HCT116 (cell line): Measurements from ENCODE around the gene ASB10. TPM values are rescaled to one million over a fixed set of nuclear protein-coding genes. Genes with fewer than 3 reads are reported as not detected.

ENCODE experiments used
- ATAC-seq: fragments of 200-7000 bp; cut with Tn5 transposase; 2 replicates; pipeline ENCODE4 v1.9.1; 2020; ENCODE audit warnings: mild to moderate bottlenecking, moderate library complexity
- BruUV-seq: library from RNA; stranded (reverse); fragments of 400-500 nt; replicated peaks from 2 replicates; lab custom pipeline; 2021; lab: Mats Ljungman, UMichigan
- CTCF ChIA-PET: fragments of 300-600 bp; sonication (Branson Sonifier 250); formaldehyde crosslinking; loops from one replicate; lab custom pipeline; 2021; ENCODE audit warnings: antibody characterized with exemption; lab: Charles Lee
- POLR2A ChIA-PET: fragments of 300-600, 350-600 bp; sonication (Branson Sonifier 250); formaldehyde crosslinking; loops from one replicate; lab custom pipeline; 2021; ENCODE audit warnings: antibody characterized with exemption; lab: Charles Lee
- RAD21 ChIA-PET, 2 experiments: fragments of 300-600 bp; sonication (Branson Sonifier 250); formaldehyde crosslinking; loops; one replicate each; lab custom pipeline; 2023; ENCODE audit warnings: low total read pairs in 2 of 2; ENCODE audit not compliant: uncharacterized antibody in 2 of 2, unreplicated experiment in 2 of 2, low non-redundant PET in 1 of 2; lab: Charles Lee
- DNase-seq: peaks from one replicate; pipeline ENCODE4 v3.0.0-alpha.2; 2010; ENCODE audit warnings: low read depth, low spot score
- H2AFZ ChIP-seq: fragments of 200-600 bp; shearing (Covaris generic), sonication (generic); 2 replicates; pipeline ENCODE4 v1.6.1; 2017; ENCODE audit warnings: low read depth, mixed run types, mixed read lengths, antibody characterized with exemption, low read length; ENCODE audit not compliant: poor library complexity, severe bottlenecking
- H3K27ac ChIP-seq: 2 replicates; pipeline ENCODE4 v1.5.1; 2012; ENCODE audit warnings: low read depth, low read length
- H3K27me3 ChIP-seq: fragments of 200-600 bp; sonication (generic); 2 replicates; pipeline ENCODE4 v1.6.1; 2016; ENCODE audit warnings: mixed run types, low read length, mixed read lengths; ENCODE audit not compliant: insufficient read depth
- H3K36me3 ChIP-seq, 2 experiments: fragments of 200-500 bp in 1 of 2; fragments of 200-600 bp in 1 of 2; sonication (Bioruptor generic) in 1 of 2; sonication (generic) in 1 of 2; 2 replicates each; pipeline versions ENCODE4 v1.5.1 to v1.6.1; 2014 to 2016; ENCODE audit warnings: low read length in 2 of 2, inconsistent platforms in 1 of 2, mixed read lengths in 1 of 2, mixed run types in 1 of 2; ENCODE audit not compliant: insufficient read depth in 2 of 2, control insufficient read depth in 1 of 2
- H3K4me1 ChIP-seq, 2 experiments: fragments of 200-600 bp in 1 of 2; sonication (generic) in 1 of 2; 2 replicates each; pipeline versions ENCODE4 v1.5.1 to v1.6.1; 2012 to 2017; ENCODE audit warnings: low read length in 2 of 2, inconsistent platforms in 1 of 2, mild to moderate bottlenecking in 1 of 2, mixed read lengths in 1 of 2, mixed run types in 1 of 2, moderate library complexity in 1 of 2; ENCODE audit not compliant: insufficient read depth in 2 of 2, control insufficient read depth in 1 of 2
- H3K4me2 ChIP-seq: fragments of 200-600 bp; sonication (generic); 2 replicates; pipeline ENCODE4 v1.6.1; 2017; ENCODE audit warnings: mixed run types, low read length, mixed read lengths
- H3K4me3 ChIP-seq, 2 experiments: fragments of 200-600 bp in 1 of 2; sonication (generic) in 1 of 2; replicated peaks in 1 of 2; 2 replicates each; pipeline ENCODE4 v1.5.1; 2011 to 2016; ENCODE audit warnings: low read length in 2 of 2, control low read depth in 1 of 2, low read depth in 1 of 2, mild to moderate bottlenecking in 1 of 2, mixed read lengths in 1 of 2, mixed run types in 1 of 2
- H3K79me2 ChIP-seq: fragments of 200-600 bp; sonication (generic); 2 replicates; pipeline ENCODE4 v1.6.1; 2017; ENCODE audit warnings: mild to moderate bottlenecking, mixed run types, low read length, moderate library complexity, mixed read lengths; ENCODE audit not compliant: insufficient read depth
- H3K9ac ChIP-seq: fragments of 200-600 bp; sonication (generic); 2 replicates; pipeline ENCODE4 v1.6.1; 2016; ENCODE audit warnings: low read length, mixed read lengths
- H3K9me2 ChIP-seq: fragments of 200-600 bp; sonication (generic), shearing (Covaris generic); 2 replicates; pipeline ENCODE4 v1.6.1; 2017; ENCODE audit warnings: mixed run types, mild to moderate bottlenecking, moderate library complexity; ENCODE audit not compliant: insufficient read depth
- H3K9me3 ChIP-seq, 2 experiments: fragments of 200-500 bp in 1 of 2; fragments of 200-600 bp in 1 of 2; sonication (Bioruptor generic) in 1 of 2; sonication (generic) in 1 of 2; 2 replicates each; pipeline ENCODE4 v1.6.1; 2014 to 2017; ENCODE audit warnings: low read length in 2 of 2, mixed read lengths in 2 of 2, inconsistent platforms in 1 of 2, low read depth in 1 of 2, mild to moderate bottlenecking in 1 of 2, mixed run types in 1 of 2, moderate library complexity in 1 of 2; ENCODE audit not compliant: control insufficient read depth in 1 of 2, insufficient read depth in 1 of 2
- H4K20me1 ChIP-seq: fragments of 200-600 bp; sonication (generic), shearing (Covaris generic); 2 replicates; pipeline ENCODE4 v1.6.1; 2017; ENCODE audit warnings: mixed run types, mild to moderate bottlenecking, moderate library complexity; ENCODE audit not compliant: insufficient read depth
- ATF3 ChIP-seq: IDR thresholded peaks from 2 replicates; pipeline ENCODE4 v1.6.1; 2012
- CBX3 ChIP-seq: IDR thresholded peaks from 2 replicates; pipeline ENCODE4 v1.6.1; 2012; ENCODE audit warnings: low read depth
- ELF1 ChIP-seq: IDR thresholded peaks from 2 replicates; pipeline ENCODE4 v1.6.1; 2012; ENCODE audit warnings: low read depth, borderline replicate concordance
- EZH2 ChIP-seq: fragments of 200-600 bp; sonication (generic); IDR thresholded peaks from 2 replicates; pipeline ENCODE4 v1.6.1; 2017; ENCODE audit warnings: antibody characterized with exemption, mixed run types
- EZH2phosphoT487 ChIP-seq: fragments of 200-600 bp; IDR thresholded peaks from 2 replicates; pipeline ENCODE4 v1.6.1; 2018; ENCODE audit warnings: antibody characterized with exemption, borderline replicate concordance
- JUND ChIP-seq: IDR thresholded peaks from 2 replicates; pipeline ENCODE4 v1.6.1; 2012
- POLR2A ChIP-seq: IDR thresholded peaks from 2 replicates; pipeline ENCODE4 v1.7.0; 2011; ENCODE audit warnings: borderline replicate concordance; ENCODE audit not compliant: insufficient read depth, insufficient read length; ENCODE audit errors: extremely low read depth
- POLR2AphosphoS5 ChIP-seq: IDR thresholded peaks from 2 replicates; pipeline ENCODE4 v1.6.1; 2011; ENCODE audit warnings: mild to moderate bottlenecking, low read depth, low read length, moderate library complexity
- RAD21 ChIP-seq: IDR thresholded peaks from 2 replicates; pipeline ENCODE4 v1.6.1; 2012; ENCODE audit warnings: low read depth, mild to moderate bottlenecking
- SP1 ChIP-seq: IDR thresholded peaks from 2 replicates; pipeline ENCODE4 v1.6.1; 2012; ENCODE audit warnings: low read depth
- SRF ChIP-seq: IDR thresholded peaks from 2 replicates; pipeline ENCODE4 v1.6.1; 2012; ENCODE audit warnings: low read depth
- TCF7L2 ChIP-seq: IDR thresholded peaks from 2 replicates; pipeline ENCODE4 v1.7.0; 2011; ENCODE audit warnings: borderline replicate concordance, inconsistent platforms; ENCODE audit not compliant: insufficient read depth, insufficient read length; ENCODE audit errors: extremely low read depth
- YY1 ChIP-seq: IDR thresholded peaks from 2 replicates; pipeline ENCODE4 v1.6.1; 2011; ENCODE audit warnings: low read length, low read depth, moderate library complexity, mild to moderate bottlenecking; ENCODE audit not compliant: insufficient replicate concordance; ENCODE audit errors: extremely low read depth
- ZFX ChIP-seq: fragments of 450-650 bp; IDR thresholded peaks from 2 replicates; pipeline ENCODE4 v1.6.1; 2017
- ZNF274 ChIP-seq: fragments of 200-500 bp; sonication (Bioruptor generic); IDR thresholded peaks from 2 replicates; pipeline ENCODE4 v1.6.1; 2014; ENCODE audit warnings: mild to moderate bottlenecking, low read depth, low read length, inconsistent platforms
- intact Hi-C: fragments of 100-400 bp; cut with micrococcal nuclease; formaldehyde crosslinking; loops from 2 replicates; pipeline ENCODE4 v1.10.0; 2022
- total RNA-seq: library from RNA; stranded (reverse); gene quantifications from one replicate; pipeline ENCODE4 v1.2.1, GENCODE V29; 2021; ENCODE audit not compliant: unreplicated experiment
- TF ChIP-seq, protein P1 (sequence below), 3 experiments: fragments of 200-600 bp in 1 of 3; sonication (generic) in 1 of 3; IDR thresholded peaks in 2 of 3; conservative IDR thresholded peaks in 1 of 3; 2 replicates each; pipeline ENCODE4 v1.5.1; 2012 to 2017; ENCODE audit warnings: low read depth in 2 of 3, low read length in 2 of 3, antibody characterized with exemption in 1 of 3, borderline replicate concordance in 1 of 3, control low read depth in 1 of 3, mild to moderate bottlenecking in 1 of 3, mixed read lengths in 1 of 3, mixed run types in 1 of 3, moderate library complexity in 1 of 3; ENCODE audit not compliant: insufficient read depth in 1 of 3
- TF ChIP-seq, protein P2 (sequence below): IDR thresholded peaks from 2 replicates; pipeline ENCODE4 v1.6.1; 2011; ENCODE audit warnings: mild to moderate bottlenecking, low read length, moderate library complexity; ENCODE audit not compliant: insufficient replicate concordance; ENCODE audit errors: extremely low read depth

Gene ASB10
- total RNA-seq, 1 experiment from 2014 or later, result not detected

GRCh38 chr7:151218170-151218569, 31.1 kb upstream of the ASB10 start:
- no peak for ATAC-seq
- no peaks in the 10 kb centered on the region for H3K4me1 ChIP-seq

GRCh38 chr7:151215396-151215795, 28.3 kb upstream of the ASB10 start:
- H4K20me1 ChIP-seq, result no peaks in the 10 kb centered on the region
- DNase-seq (no peak), ATAC-seq (no peak)
- no peak overlapping the region for H3K9ac ChIP-seq
- no peaks in the 10 kb centered on the region for H3K9me3 ChIP-seq
- ChIA-PET POLR2A (no interaction called here), CTCF (no interaction called here), RAD21 (no interaction called here)
- H3K27ac ChIP-seq, result no peak overlapping the region
- no peaks in the 10 kb centered on the region for H3K9me2 ChIP-seq
- no peaks in the 10 kb centered on the region for H3K4me1 ChIP-seq
- H3K4me2 ChIP-seq, result no peak overlapping the region
- no TSS peak for BruUV-seq
- intact Hi-C loops, result no loop called here
- H3K27me3 ChIP-seq, result no peaks in the 10 kb centered on the region
- no peaks in the 10 kb centered on the region for H3K79me2 ChIP-seq
- no peak overlapping the region for H3K4me3 ChIP-seq
- H3K36me3 ChIP-seq, result peaks cover 38 to 57% of the 10 kb centered on the region in 2 experiments; a peak in 3 of 4 replicates
- H2AFZ ChIP-seq, result no peak overlapping the region
- TF ChIP-seq POLR2AphosphoS5 (no peak), JUND (no peak), ELF1 (no peak), ATF3 (no peak), YY1 (no peak), RAD21 (no peak), ZNF274 (no peak), ZFX (no peak), CBX3 (no peak), EZH2phosphoT487 (no peak), SP1 (no peak), POLR2A (no peak), EZH2 (no peak), TCF7L2 (no peak)
- TF ChIP-seq, protein P1, sequence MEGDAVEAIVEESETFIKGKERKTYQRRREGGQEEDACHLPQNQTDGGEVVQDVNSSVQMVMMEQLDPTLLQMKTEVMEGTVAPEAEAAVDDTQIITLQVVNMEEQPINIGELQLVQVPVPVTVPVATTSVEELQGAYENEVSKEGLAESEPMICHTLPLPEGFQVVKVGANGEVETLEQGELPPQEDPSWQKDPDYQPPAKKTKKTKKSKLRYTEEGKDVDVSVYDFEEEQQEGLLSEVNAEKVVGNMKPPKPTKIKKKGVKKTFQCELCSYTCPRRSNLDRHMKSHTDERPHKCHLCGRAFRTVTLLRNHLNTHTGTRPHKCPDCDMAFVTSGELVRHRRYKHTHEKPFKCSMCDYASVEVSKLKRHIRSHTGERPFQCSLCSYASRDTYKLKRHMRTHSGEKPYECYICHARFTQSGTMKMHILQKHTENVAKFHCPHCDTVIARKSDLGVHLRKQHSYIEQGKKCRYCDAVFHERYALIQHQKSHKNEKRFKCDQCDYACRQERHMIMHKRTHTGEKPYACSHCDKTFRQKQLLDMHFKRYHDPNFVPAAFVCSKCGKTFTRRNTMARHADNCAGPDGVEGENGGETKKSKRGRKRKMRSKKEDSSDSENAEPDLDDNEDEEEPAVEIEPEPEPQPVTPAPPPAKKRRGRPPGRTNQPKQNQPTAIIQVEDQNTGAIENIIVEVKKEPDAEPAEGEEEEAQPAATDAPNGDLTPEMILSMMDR (IDR thresholded peaks at IDR 0.05 in 2 of 3, conservative IDR thresholded peaks at IDR 0.05 in 1 of 3; ENCODE audit: borderline replicate concordance in 1 of 3, insufficient read depth in 1 of 3, low read depth in 2 of 3, low read length in 2 of 3), result no peak
- TF ChIP-seq, protein P2, sequence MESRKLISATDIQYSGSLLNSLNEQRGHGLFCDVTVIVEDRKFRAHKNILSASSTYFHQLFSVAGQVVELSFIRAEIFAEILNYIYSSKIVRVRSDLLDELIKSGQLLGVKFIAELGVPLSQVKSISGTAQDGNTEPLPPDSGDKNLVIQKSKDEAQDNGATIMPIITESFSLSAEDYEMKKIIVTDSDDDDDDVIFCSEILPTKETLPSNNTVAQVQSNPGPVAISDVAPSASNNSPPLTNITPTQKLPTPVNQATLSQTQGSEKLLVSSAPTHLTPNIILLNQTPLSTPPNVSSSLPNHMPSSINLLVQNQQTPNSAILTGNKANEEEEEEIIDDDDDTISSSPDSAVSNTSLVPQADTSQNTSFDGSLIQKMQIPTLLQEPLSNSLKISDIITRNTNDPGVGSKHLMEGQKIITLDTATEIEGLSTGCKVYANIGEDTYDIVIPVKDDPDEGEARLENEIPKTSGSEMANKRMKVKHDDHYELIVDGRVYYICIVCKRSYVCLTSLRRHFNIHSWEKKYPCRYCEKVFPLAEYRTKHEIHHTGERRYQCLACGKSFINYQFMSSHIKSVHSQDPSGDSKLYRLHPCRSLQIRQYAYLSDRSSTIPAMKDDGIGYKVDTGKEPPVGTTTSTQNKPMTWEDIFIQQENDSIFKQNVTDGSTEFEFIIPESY, result no peak

More at GRCh38 chr7:151218170-151218569, 31.1 kb upstream of the ASB10 start:
- TF ChIP-seq SRF (no peak), CBX3 (no peak)
- DNase-seq, result no peak
- POLR2A ChIA-PET, result no interaction called here
- H3K4me3 ChIP-seq, result no peak overlapping the region
- H2AFZ ChIP-seq, result no peak overlapping the region
- no peaks in the 10 kb centered on the region for H4K20me1 ChIP-seq
- no peaks in the 10 kb centered on the region for H3K9me3 ChIP-seq
- H3K36me3 ChIP-seq, result peaks cover 51 to 66% of the 10 kb centered on the region in 2 experiments; a peak in 3 of 4 replicates
- RAD21 ChIA-PET, result no interaction called here
- H3K9ac ChIP-seq, result no peak overlapping the region
- CTCF ChIA-PET, result no interaction called here
- no peak overlapping the region for H3K27ac ChIP-seq
- 0 out of 2 replicates have a peak, but pooled peaks cover 3% of the 10 kb centered on the region for H3K79me2 ChIP-seq
- no TSS peak for BruUV-seq
- no peak overlapping the region for H3K4me2 ChIP-seq
- H3K9me2 ChIP-seq, result no peaks in the 10 kb centered on the region
- intact Hi-C loops, result no loop called here
- H3K27me3 ChIP-seq, result no peaks in the 10 kb centered on the region
